Cardiac muscle cell (in vitro differentiated cells and primary cell): ENCODE results near the gene DAB1. TPM values are rescaled to one million over a fixed set of nuclear protein-coding genes. Genes with fewer than 3 reads are reported as not detected.

Experiments
- DNase-seq, 2 donors: peaks; one replicate each; pipeline versions ENCODE4 v3.0.0 to v3.0.0-alpha.2; 2010 to 2017; ENCODE audit warnings: low read depth in 1 of 2, low spot score in 1 of 2
- H3K27ac ChIP-seq: fragments of 200-600 bp; sonication (generic); 2 replicates; pipeline ENCODE4 v1.5.1; 2016
- H3K27me3 ChIP-seq: fragments of 200-600 bp; sonication (generic); 2 replicates; pipeline ENCODE4 v1.6.0; 2016; ENCODE audit warnings: control low read depth
- H3K36me3 ChIP-seq: fragments of 200-600 bp; sonication (generic); 2 replicates; pipeline ENCODE4 v1.5.1; 2016; ENCODE audit warnings: control low read depth
- H3K4me1 ChIP-seq: fragments of 200-600 bp; sonication (generic); 2 replicates; pipeline ENCODE4 v1.8.1; 2017; ENCODE audit warnings: low read depth, mild to moderate bottlenecking, mixed run types
- H3K4me3 ChIP-seq: fragments of 200-600 bp; sonication (generic); 2 replicates; pipeline ENCODE4 v1.5.1; 2016; ENCODE audit warnings: mild to moderate bottlenecking
- H3K9me3 ChIP-seq: fragments of 200-600 bp; sonication (generic); 2 replicates; pipeline ENCODE4 v1.5.1; 2017; ENCODE audit warnings: low read depth, mild to moderate bottlenecking, control low read depth
- CTCF ChIP-seq: IDR thresholded peaks from 2 replicates; pipeline ENCODE4 v1.5.1; 2012; ENCODE audit warnings: low read depth, mild to moderate bottlenecking, low read length
- polyA plus RNA-seq: library from polyadenylated mRNA; unstranded; fragments of >200 nt; fragmentation: Nextera tagmentation; extraction: Ambion mirVana; gene quantifications from 2 replicates; pipeline ENCODE4 v1.2.1, GENCODE V29; 2016
- total RNA-seq: library from RNA; depleted of rRNA; stranded (reverse); fragments of >200 nt; gene quantifications from 2 replicates; pipeline ENCODE4 v1.2.3, GENCODE V29; 2016

DAB1 gene
- total and polyA plus RNA-seq, 2 experiments from 2014 or later, result 24.1 to 26.6 TPM

- Histone ChIP-seq H3K4me1 (peaks cover 5% of the 10 kb centered on the region), H3K9me3 (no peaks in the 10 kb centered on the region), H3K27ac (no peak overlapping the region), H3K27me3 (no peaks in the 10 kb centered on the region), H3K4me3 (no peak overlapping the region), H3K36me3 (no peaks in the 10 kb centered on the region)
- no peak for TF ChIP-seq CTCF
- no peak for DNase-seq
Observed at GRCh38 chr1:57249511-57249910, 174.3 kb downstream of the DAB1 start.

- Histone ChIP-seq H3K27me3 (no peaks in the 10 kb centered on the region), H3K4me1 (peaks cover 5% of the 10 kb centered on the region), H3K27ac (no peak overlapping the region), H3K9me3 (no peaks in the 10 kb centered on the region), H3K4me3 (no peak overlapping the region), H3K36me3 (no peaks in the 10 kb centered on the region)
- no peak for DNase-seq
- no peak for TF ChIP-seq CTCF
Observed at GRCh38 chr1:57248830-57249229, 175.0 kb downstream of the DAB1 start.

GRCh38 chr1:57238233-57238781, 185.6 kb downstream of the DAB1 start:
- Histone ChIP-seq H3K9me3 (no peaks in the 10 kb centered on the region), H3K4me3 (no peak overlapping the region), H3K4me1 (peaks cover 6% of the 10 kb centered on the region), H3K27ac (no peak overlapping the region), H3K36me3 (no peaks in the 10 kb centered on the region), H3K27me3 (no peaks in the 10 kb centered on the region)
- TF ChIP-seq CTCF, result no peak
- DNase-seq, result no peak

- H3K27me3 ChIP-seq, result no peaks in the 10 kb centered on the region
- no peak overlapping the region for H3K27ac ChIP-seq
- TF ChIP-seq CTCF, result no peak
- H3K9me3 ChIP-seq, result no peaks in the 10 kb centered on the region
- H3K4me1 ChIP-seq, result peaks cover 6% of the 10 kb centered on the region
- DNase-seq, result no peak
- no peak overlapping the region for H3K4me3 ChIP-seq
- H3K36me3 ChIP-seq, result no peaks in the 10 kb centered on the region
Observed at GRCh38 chr1:57235730-57236510, 187.9 kb downstream of the DAB1 start.

GRCh38 chr1:57234459-57234858, 189.4 kb downstream of the DAB1 start:
- no peak for TF ChIP-seq CTCF
- no peak for DNase-seq
- Histone ChIP-seq H3K4me3 (no peak overlapping the region), H3K36me3 (no peaks in the 10 kb centered on the region), H3K27ac (no peak overlapping the region), H3K4me1 (peaks cover 7% of the 10 kb centered on the region), H3K27me3 (no peaks in the 10 kb centered on the region), H3K9me3 (no peaks in the 10 kb centered on the region)
